ENCODE data around the gene VPS13D. TPM values are rescaled to one million over a fixed set of nuclear protein-coding genes. Genes with fewer than 3 reads are reported as not detected.

Gene VPS13D
- total and polyA plus RNA-seq, 4 donors = 10.2 to 68.3 (median 12.6) TPM

- TF ChIP-seq REST (IDR thresholded peaks at IDR 0.05) (no peak), EGR1 (IDR thresholded peaks at IDR 0.05; ENCODE audit: low read depth in 2 of 2) (no peak), SP1 (IDR thresholded peaks at IDR 0.05) (no peak), ATF3 (IDR thresholded peaks at IDR 0.05) (no peak), GABPA (IDR thresholded peaks at IDR 0.05 in 1 of 2, conservative IDR thresholded peaks at IDR 0.05 in 1 of 2) (no peak), JUND (IDR thresholded peaks at IDR 0.05) (no peak), HNF4A (conservative IDR thresholded peaks at IDR 0.05) (no peak)
Observed at GRCh38 chr1:12548279-12548972, 318.6 kb downstream of the VPS13D start (continued).

GRCh38 chr1:12548973-12549459, 319.2 kb downstream of the VPS13D start:
- H3K4me3 ChIP-seq (ENCODE audit: low read depth in 1 of 3, low read length in 3 of 3) = no peak overlapping the region
- no peaks in the 10 kb centered on the region for H3K27me3 ChIP-seq (ENCODE audit: control insufficient read depth in 4 of 4, insufficient read depth in 4 of 4, low read length in 3 of 4)
- H3K9me3 ChIP-seq (ENCODE audit: control insufficient read depth in 4 of 4, low read length in 3 of 4) = no peaks in the 10 kb centered on the region
- TF ChIP-seq RAD21 (IDR thresholded peaks at IDR 0.05) = no peak
- TF ChIP-seq ATF3 (IDR thresholded peaks at IDR 0.05) = no peak
- no peak for TF ChIP-seq GABPA (IDR thresholded peaks at IDR 0.05 in 1 of 2, conservative IDR thresholded peaks at IDR 0.05 in 1 of 2)
- no peak for TF ChIP-seq SP1 (IDR thresholded peaks at IDR 0.05)
- peak; percentile 66 for TF ChIP-seq NR2F2 (IDR thresholded peaks at IDR 0.05)
- TF ChIP-seq EGR1 (IDR thresholded peaks at IDR 0.05; ENCODE audit: low read depth in 2 of 2) = no peak
- TF ChIP-seq HNF4A (conservative IDR thresholded peaks at IDR 0.05) = no peak
- no peaks in the 10 kb centered on the region for H3K36me3 ChIP-seq (ENCODE audit: control insufficient read depth in 4 of 4, insufficient read depth in 3 of 4, low read depth in 1 of 4, low read length in 3 of 4)
- no peak overlapping the region for H3K9ac ChIP-seq (ENCODE audit: low read depth in 1 of 2, low read length in 2 of 2)
- peaks cover 0 to 8% (median under 1%) of the 10 kb centered on the region in 4 donors for H3K4me1 ChIP-seq (ENCODE audit: control insufficient read depth in 4 of 4, insufficient read depth in 4 of 4, low read length in 3 of 4)
- no peak for DNase-seq (ENCODE audit: low spot score)
- 75% methylated on average over 27 of the region's 27 CpGs for WGBS
- H3K27ac ChIP-seq (ENCODE audit: low read depth in 1 of 2, low read length in 2 of 2) = peak overlapping the region in 1 of 2 donors; percentile 43

- no peaks in the 10 kb centered on the region for H3K27me3 ChIP-seq (ENCODE audit: control insufficient read depth in 4 of 4, insufficient read depth in 4 of 4, low read length in 3 of 4)
- no peak for DNase-seq (ENCODE audit: low spot score)
- peaks cover 0 to 8% (median 0%) of the 10 kb centered on the region in 4 donors for H3K4me1 ChIP-seq (ENCODE audit: control insufficient read depth in 4 of 4, insufficient read depth in 4 of 4, low read length in 3 of 4)
- peak overlapping the region in 1 of 2 donors; percentile 43 for H3K27ac ChIP-seq (ENCODE audit: low read depth in 1 of 2, low read length in 2 of 2)
- 63% methylated on average over 31 of the region's 31 CpGs for whole genome bisulfite sequencing
- H3K9ac ChIP-seq (ENCODE audit: low read depth in 1 of 2, low read length in 2 of 2) = no peak overlapping the region
- no peaks in the 10 kb centered on the region for H3K9me3 ChIP-seq (ENCODE audit: control insufficient read depth in 4 of 4, low read length in 3 of 4)
- H3K36me3 ChIP-seq (ENCODE audit: control insufficient read depth in 4 of 4, insufficient read depth in 3 of 4, low read depth in 1 of 4, low read length in 3 of 4) = no peaks in the 10 kb centered on the region
- H3K4me3 ChIP-seq (ENCODE audit: low read depth in 1 of 3, low read length in 3 of 3) = no peak overlapping the region
- TF ChIP-seq REST (IDR thresholded peaks at IDR 0.05) = no peak
- TF ChIP-seq JUND (IDR thresholded peaks at IDR 0.05) = peak; percentile 93 to 95
- no peak for TF ChIP-seq FOXA1 (IDR thresholded peaks at IDR 0.05)
- no peak for TF ChIP-seq FOXA2 (IDR thresholded peaks at IDR 0.05)
- no peak for TF ChIP-seq CTCF (IDR thresholded peaks at IDR 0.05; ENCODE audit: low read depth, low read length, missing input control)
- TF ChIP-seq HNF4A (conservative IDR thresholded peaks at IDR 0.05) = peak; percentile 22 to 32
- TF ChIP-seq SP1 (IDR thresholded peaks at IDR 0.05) = peak; percentile 71
- TF ChIP-seq YY1 (IDR thresholded peaks at IDR 0.05) = peak; percentile 45
- TF ChIP-seq MAX (IDR thresholded peaks at IDR 0.05) = peak; percentile 31
- no peak for TF ChIP-seq TAF1 (conservative IDR thresholded peaks at IDR 0.05)
- TF ChIP-seq ATF3 (IDR thresholded peaks at IDR 0.05) = peak; percentile 81
- peak in 1 of 2 donors; percentile 44 for TF ChIP-seq RAD21 (IDR thresholded peaks at IDR 0.05)
- TF ChIP-seq NR2F2 (IDR thresholded peaks at IDR 0.05) = no peak
- TF ChIP-seq GABPA (IDR thresholded peaks at IDR 0.05 in 1 of 2, conservative IDR thresholded peaks at IDR 0.05 in 1 of 2) = no peak
Observed at GRCh38 chr1:12549460-12550349, 319.9 kb downstream of the VPS13D start.

Data from liver (tissue), 9 donors.